ENCODE data around the gene CPEB1. TPM values are rescaled to one million over a fixed set of nuclear protein-coding genes. Genes with fewer than 3 reads are reported as not detected.
"Not testable (repeated sequence)": the region's sequence is repeated elsewhere in the genome, so short reads cannot be mapped to it uniquely, and the experiment has no call there.

CPEB1 gene
- total RNA-seq, 1 experiment from 2014 or later = 11.3 TPM

- no peak for DNase-seq (ENCODE audit: low spot score)
These were observed 117.2 kb downstream of the CPEB1 start for GRCh38 chr15:82530006-82530405.

GRCh38 chr15:82513587-82513986 lies 133.6 kb downstream of the CPEB1 start:
- DNase-seq (ENCODE audit: low spot score) = not testable (repeated sequence)

GRCh38 chr15:82507693-82508092 lies 139.5 kb downstream of the CPEB1 start:
- not testable (repeated sequence) for DNase-seq (ENCODE audit: low spot score)

- DNase-seq (ENCODE audit: low spot score) = not testable (repeated sequence)
These were observed 140.1 kb downstream of the CPEB1 start for GRCh38 chr15:82507087-82507486.

GRCh38 chr15:82505842-82506241 lies 141.3 kb downstream of the CPEB1 start:
- not testable (repeated sequence) for DNase-seq (ENCODE audit: low spot score)

- not testable (repeated sequence) for DNase-seq (ENCODE audit: low spot score)
These were observed 143.1 kb downstream of the CPEB1 start for GRCh38 chr15:82504074-82504473.

GRCh38 chr15:82502700-82503339 lies 144.3 kb downstream of the CPEB1 start:
- DNase-seq (ENCODE audit: low spot score) = not testable (repeated sequence)

GRCh38 chr15:82500772-82501171 lies 146.4 kb downstream of the CPEB1 start:
- not testable (repeated sequence) for DNase-seq (ENCODE audit: low spot score)

- not testable (repeated sequence) for DNase-seq (ENCODE audit: low spot score)
These were observed 149.2 kb downstream of the CPEB1 start for GRCh38 chr15:82497978-82498377.

Other genes starting within 250 kb of the CPEB1 start
- gene GOLGA6L9, start 217.5 kb downstream of the CPEB1 start, total RNA-seq (2014; rRNA removed; shearing (Covaris generic)) = 1.6 and 2.1 TPM in 2 replicates
- gene RPS17, start 106.9 kb downstream of the CPEB1 start, total RNA-seq (2014; rRNA removed; shearing (Covaris generic)) = 2,056 and 2,688 TPM in 2 replicates
- 0.09 and 0.29 TPM in 2 replicates for gene AP3B2, start 62.5 kb upstream of the CPEB1 start, total RNA-seq (2014; rRNA removed; shearing (Covaris generic))
- gene FSD2, start 158.7 kb upstream of the CPEB1 start, total RNA-seq (2014; rRNA removed; shearing (Covaris generic)) = not detected in 2 replicates
- gene WHAMM, start 162.3 kb upstream of the CPEB1 start, total RNA-seq (2014; rRNA removed; shearing (Covaris generic)) = 4.7 and 6.3 TPM in 2 replicates